Loucy (cell line): ENCODE results near the gene HIGD1A.

ENCODE experiments used
- H2AFZ ChIP-seq: fragments of 200-600 bp; sonication (generic); 2 replicates; pipeline ENCODE4 v1.6.0; 2016; ENCODE audit warnings: antibody characterized with exemption, mild to moderate bottlenecking, low read length, moderate library complexity
- H3F3A ChIP-seq: fragments of 200-600 bp; 2 replicates; pipeline ENCODE4 v1.6.0; 2016; ENCODE audit warnings: antibody characterized with exemption, low read depth, mild to moderate bottlenecking
- H3K27me3 ChIP-seq: fragments of 200-600 bp; sonication (generic); 2 replicates; pipeline ENCODE4 v1.6.1; 2014; ENCODE audit warnings: low read length, mild to moderate bottlenecking; ENCODE audit not compliant: insufficient read depth, poor library complexity, severe bottlenecking
- H3K36me3 ChIP-seq: fragments of 200-600 bp; sonication (generic); 2 replicates; pipeline ENCODE4 v1.6.1; 2016; ENCODE audit warnings: low read length; ENCODE audit not compliant: insufficient read depth
- H3K4me1 ChIP-seq: fragments of 200-600 bp; sonication (generic); 2 replicates; pipeline ENCODE4 v1.5.1; 2014; ENCODE audit warnings: low read length, mild to moderate bottlenecking; ENCODE audit not compliant: insufficient read depth, poor library complexity, severe bottlenecking
- H3K4me2 ChIP-seq: fragments of 200-600 bp; sonication (generic); 2 replicates; pipeline ENCODE4 v1.6.0; 2014; ENCODE audit warnings: antibody characterized with exemption, low read length, low read depth, mild to moderate bottlenecking; ENCODE audit not compliant: poor library complexity, severe bottlenecking
- H3K4me3 ChIP-seq: fragments of 200-600 bp; sonication (generic); 2 replicates; pipeline ENCODE4 v1.5.1; 2014; ENCODE audit warnings: low read length, mild to moderate bottlenecking, mixed read lengths; ENCODE audit not compliant: poor library complexity, severe bottlenecking
- H3K79me2 ChIP-seq: fragments of 200-600 bp; sonication (generic); 2 replicates; pipeline ENCODE4 v1.6.1; 2014; ENCODE audit warnings: low read length; ENCODE audit not compliant: insufficient read depth
- H3K9ac ChIP-seq: fragments of 200-600 bp; sonication (generic); 2 replicates; pipeline ENCODE4 v1.6.0; 2014; ENCODE audit warnings: mild to moderate bottlenecking, low read depth, low read length, moderate library complexity; ENCODE audit not compliant: poor library complexity, severe bottlenecking
- H3K9me2 ChIP-seq: fragments of 200-600 bp; sonication (generic); replicated peaks from 2 replicates; pipeline ENCODE4 v1.6.1; 2016; ENCODE audit warnings: low read depth, low read length, mixed read lengths
- H3K9me3 ChIP-seq: fragments of 200-600 bp; sonication (generic); 2 replicates; pipeline ENCODE4 v1.6.1; 2014; ENCODE audit warnings: mild to moderate bottlenecking, antibody characterized with exemption, low read length, low read depth; ENCODE audit not compliant: insufficient read depth
- H4K20me1 ChIP-seq: fragments of 200-600 bp; sonication (generic); 2 replicates; pipeline ENCODE4 v1.6.0; 2014; ENCODE audit warnings: antibody characterized with exemption, low read length, mild to moderate bottlenecking; ENCODE audit not compliant: insufficient read depth, poor library complexity, severe bottlenecking
- CTCF ChIP-seq: fragments of 200-600 bp; sonication (generic); conservative IDR thresholded peaks from 2 replicates; pipeline ENCODE4 v1.5.1; 2014; ENCODE audit warnings: mild to moderate bottlenecking, antibody characterized with exemption, low read length
- EZH2phosphoT487 ChIP-seq: fragments of 200-600 bp; IDR thresholded peaks from 2 replicates; pipeline ENCODE4 v1.6.1; 2018; ENCODE audit warnings: antibody characterized with exemption, mild to moderate bottlenecking, moderate library complexity, borderline replicate concordance

HIGD1A gene

GRCh38 chr3:42773409-42773751, 30.9 kb downstream of the HIGD1A start:
- Histone ChIP-seq H3K27me3 (no peaks in the 10 kb centered on the region), H3K79me2 (no peaks in the 10 kb centered on the region), H2AFZ (no peak overlapping the region), H3F3A (no peaks in the 10 kb centered on the region), H4K20me1 (no peaks in the 10 kb centered on the region), H3K4me2 (peak overlapping the region; percentile 59), H3K36me3 (no peaks in the 10 kb centered on the region), H3K9me2 (no peaks in the 10 kb centered on the region), H3K9me3 (no peaks in the 10 kb centered on the region), H3K9ac (peak overlapping the region; percentile 47), H3K4me1 (no peaks in the 10 kb centered on the region), H3K4me3 (peak overlapping the region; percentile 66)
- TF ChIP-seq EZH2phosphoT487 (no peak), CTCF (no peak)

GRCh38 chr3:42772670-42773408, 31.5 kb downstream of the HIGD1A start, which contains the start of gene CCDC13:
Gene CCDC13 (minus strand): TSS chr3:42773253. CDS start chr3:42758345, 14,908 bp downstream.
- Histone ChIP-seq H3K4me3 (peak within 1 kb of the TSS; percentile 66), H3K9me3 (no peaks in the 10 kb centered on the region), H3K9ac (peak within 1 kb of the TSS; percentile 47)

GRCh38 chr3:42771271-42771670, 33.0 kb downstream of the HIGD1A start:
- H3K4me3 ChIP-seq: no peak overlapping the region
- no peaks in the 10 kb centered on the region for H3K4me1 ChIP-seq
- H3F3A ChIP-seq: no peaks in the 10 kb centered on the region
- H3K9me2 ChIP-seq: no peaks in the 10 kb centered on the region
- no peaks in the 10 kb centered on the region for H4K20me1 ChIP-seq
- no peaks in the 10 kb centered on the region for H3K36me3 ChIP-seq
- no peak overlapping the region for H3K9ac ChIP-seq
- no peak overlapping the region for H2AFZ ChIP-seq
- H3K79me2 ChIP-seq: no peaks in the 10 kb centered on the region
- no peaks in the 10 kb centered on the region for H3K9me3 ChIP-seq
- TF ChIP-seq CTCF (no peak), EZH2phosphoT487 (no peak)
- no peaks in the 10 kb centered on the region for H3K27me3 ChIP-seq
- no peak overlapping the region for H3K4me2 ChIP-seq

More at GRCh38 chr3:42772670-42773408, 31.5 kb downstream of the HIGD1A start, which contains the start of gene CCDC13:
- no peaks in the 10 kb centered on the region for H3K79me2 ChIP-seq
- H3K9me2 ChIP-seq: no peaks in the 10 kb centered on the region
- TF ChIP-seq EZH2phosphoT487: no peak
- no peak for TF ChIP-seq CTCF
- H3K4me1 ChIP-seq: no peaks in the 10 kb centered on the region
- H4K20me1 ChIP-seq: no peaks in the 10 kb centered on the region
- H3K27me3 ChIP-seq: no peaks in the 10 kb centered on the region
- no peak within 1 kb of the TSS for H2AFZ ChIP-seq
- H3F3A ChIP-seq: no peaks in the 10 kb centered on the region
- H3K36me3 ChIP-seq: no peaks in the 10 kb centered on the region
- H3K4me2 ChIP-seq: peak within 1 kb of the TSS; percentile 59
